Suppressor macrophage (primary cell): Measurements from ENCODE around the gene HSF2BP.
"Not testable (repeated sequence)": the region's sequence is repeated elsewhere in the genome, so short reads cannot be mapped to it uniquely, and the experiment has no call there.

Experiments used
- DNase-seq, 4 experiments: peaks; one replicate each; pipeline ENCODE4 v3.0.0-alpha.2; 2020 to 2022

HSF2BP gene

GRCh38 chr21:43597540-43598250 is 61.6 kb downstream of the HSF2BP start:
- DNase-seq: no peak

DNA sequence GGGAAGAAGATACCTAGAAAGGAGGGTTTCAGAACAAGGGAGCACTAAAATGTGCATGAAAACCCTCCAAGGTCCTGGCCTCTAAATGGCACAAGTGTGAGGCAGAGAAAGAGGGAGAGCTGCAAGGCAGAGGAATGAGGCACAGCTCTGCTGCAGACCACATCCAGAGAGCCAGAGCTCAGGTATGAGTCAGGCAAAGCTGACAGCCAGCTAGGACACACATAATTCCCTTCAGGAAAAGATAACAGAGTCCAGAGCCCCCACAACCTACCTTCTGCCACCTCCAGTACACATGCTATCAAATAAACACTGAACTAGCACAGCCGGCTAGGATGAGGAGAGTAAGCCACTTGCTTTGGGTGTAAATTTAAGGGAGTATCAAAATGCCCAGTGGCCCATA is 62.2 kb downstream of the HSF2BP start:
- DNase-seq: no peak

- DNase-seq: no peak
Observed at GRCh38 chr21:43596616-43597015, 62.7 kb downstream of the HSF2BP start.

DNA sequence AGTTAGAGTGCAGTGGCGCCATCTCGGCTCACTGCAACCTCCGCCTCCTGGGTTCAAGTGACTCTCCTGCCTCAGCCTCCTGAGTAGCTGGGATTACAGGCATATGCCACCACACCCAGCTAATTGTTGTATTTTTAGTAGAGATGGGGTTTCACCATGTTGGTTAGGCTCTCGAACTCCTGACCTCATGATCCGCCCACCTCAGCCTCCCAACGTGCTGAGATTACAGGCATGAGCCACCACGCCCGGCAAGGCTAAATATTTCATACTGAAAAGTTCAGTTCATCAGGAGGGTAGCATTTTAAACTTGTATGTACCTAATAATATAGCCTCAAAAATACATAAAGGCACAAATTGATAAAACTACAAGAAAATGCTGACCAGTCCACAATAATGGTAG is 63.5 kb downstream of the HSF2BP start:
- DNase-seq: not testable (repeated sequence)

DNA sequence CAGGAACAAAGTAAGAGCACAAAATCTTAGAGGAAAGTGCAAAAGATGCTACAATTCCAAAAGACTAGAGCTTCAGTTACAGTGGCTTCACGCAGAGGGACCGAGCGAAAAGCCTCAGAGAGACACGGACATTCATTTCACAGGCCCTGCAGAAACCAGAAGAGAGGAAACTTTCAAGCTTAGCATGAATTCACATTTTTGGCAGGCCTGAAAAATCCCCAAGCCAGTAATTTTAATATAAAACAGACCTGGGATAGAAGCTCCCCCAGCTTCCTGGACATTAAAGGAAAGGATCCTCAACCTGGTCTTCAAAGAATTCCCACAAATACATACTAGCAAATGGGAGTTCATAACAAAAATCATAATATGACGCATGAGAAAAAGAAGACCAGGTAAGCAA is 66.2 kb downstream of the HSF2BP start:
- DNase-seq: no peak

- DNase-seq: peak; percentile 52 to 85 (median 74)
Observed at GRCh38 chr21:43591571-43591970, 67.7 kb downstream of the HSF2BP start.

DNA sequence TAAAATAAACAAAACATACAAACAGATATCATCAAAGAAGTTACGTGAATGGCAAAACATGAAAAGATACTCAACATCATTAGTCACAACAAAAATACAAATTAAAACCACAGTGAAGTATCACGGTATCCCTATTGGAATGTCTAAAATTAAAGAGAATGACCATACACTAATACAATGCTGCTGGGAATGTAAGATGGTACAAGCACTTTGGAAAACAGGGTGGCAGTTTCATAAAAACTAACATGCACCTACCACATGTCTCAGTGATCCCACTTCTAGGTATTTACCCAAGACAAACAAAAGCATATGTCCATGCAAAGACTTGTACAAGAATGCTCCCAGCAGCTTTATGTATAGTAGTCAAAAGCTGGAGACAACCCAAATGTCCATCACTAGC is 69.1 kb downstream of the HSF2BP start:
- DNase-seq: no peak

DNA sequence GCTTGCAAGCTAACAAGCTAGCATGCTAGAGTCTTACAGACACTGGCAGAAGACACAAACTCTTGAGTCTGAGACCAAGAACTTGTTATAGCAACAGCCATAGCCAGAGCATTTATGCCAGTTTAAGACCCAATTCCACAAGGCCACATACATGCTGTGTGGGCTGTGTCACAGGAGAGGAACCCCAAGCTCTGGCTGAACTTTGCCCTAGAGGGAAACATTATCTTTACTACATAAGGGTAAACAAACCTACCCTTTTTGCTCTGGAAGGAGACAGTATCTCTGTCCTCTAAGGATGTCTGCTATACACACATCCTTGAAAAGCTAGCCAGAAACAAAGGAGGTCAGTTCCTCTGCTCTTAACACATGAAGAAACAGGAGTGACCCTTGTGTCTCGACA is 70.3 kb downstream of the HSF2BP start:
- DNase-seq: peak in 3 of 4 experiments; percentile 48 to 52 (median 50)

GRCh38 chr21:43585924-43586413 is 73.3 kb downstream of the HSF2BP start:
- DNase-seq: peak; percentile 20 to 45 (median 40)

DNA sequence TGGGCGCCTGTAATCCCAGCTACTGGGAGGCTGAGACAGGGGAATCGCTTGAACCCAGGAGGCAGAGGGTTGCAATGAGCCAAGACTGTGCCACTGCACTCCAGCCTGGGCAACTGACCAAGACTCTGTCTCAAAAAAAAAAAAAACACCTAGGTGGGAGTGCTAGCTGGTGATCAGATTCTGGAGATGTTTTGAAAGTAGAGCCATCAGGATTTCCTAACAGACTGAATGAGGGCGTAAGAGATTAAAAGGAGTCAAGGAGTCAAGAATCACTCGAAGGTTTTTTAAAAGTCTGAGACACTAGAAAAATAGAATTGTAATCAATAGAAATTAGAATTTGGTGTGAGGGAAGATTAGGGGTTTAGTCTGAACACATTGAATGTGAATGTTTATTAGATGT is 73.8 kb downstream of the HSF2BP start:
- DNase-seq: no peak

DNA sequence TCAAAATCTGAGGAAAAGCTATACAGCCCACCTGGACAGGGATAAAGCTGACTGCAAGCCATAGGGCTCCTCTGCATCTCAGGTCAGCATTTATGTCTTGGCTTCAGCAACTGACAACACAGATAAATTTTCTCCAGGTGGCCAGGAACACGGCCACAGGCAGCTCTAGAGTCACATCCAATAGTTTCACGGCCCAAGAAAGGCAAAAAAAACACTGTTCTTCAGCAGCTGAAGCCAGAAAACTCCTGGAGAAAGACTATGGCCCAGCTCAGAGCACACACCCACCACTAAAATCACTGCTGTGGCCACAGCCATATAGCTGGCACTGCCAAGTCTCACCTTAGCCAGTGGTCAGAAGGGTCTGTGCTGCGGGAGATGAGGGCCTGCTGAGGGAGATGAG is 77.8 kb downstream of the HSF2BP start:
- no peak for DNase-seq

- no peak for DNase-seq
Observed at GRCh38 chr21:43578677-43579303, 80.5 kb downstream of the HSF2BP start.

GRCh38 chr21:43575473-43575844 is 83.8 kb downstream of the HSF2BP start:
- peak; percentile 42 to 83 (median 63) for DNase-seq

DNA sequence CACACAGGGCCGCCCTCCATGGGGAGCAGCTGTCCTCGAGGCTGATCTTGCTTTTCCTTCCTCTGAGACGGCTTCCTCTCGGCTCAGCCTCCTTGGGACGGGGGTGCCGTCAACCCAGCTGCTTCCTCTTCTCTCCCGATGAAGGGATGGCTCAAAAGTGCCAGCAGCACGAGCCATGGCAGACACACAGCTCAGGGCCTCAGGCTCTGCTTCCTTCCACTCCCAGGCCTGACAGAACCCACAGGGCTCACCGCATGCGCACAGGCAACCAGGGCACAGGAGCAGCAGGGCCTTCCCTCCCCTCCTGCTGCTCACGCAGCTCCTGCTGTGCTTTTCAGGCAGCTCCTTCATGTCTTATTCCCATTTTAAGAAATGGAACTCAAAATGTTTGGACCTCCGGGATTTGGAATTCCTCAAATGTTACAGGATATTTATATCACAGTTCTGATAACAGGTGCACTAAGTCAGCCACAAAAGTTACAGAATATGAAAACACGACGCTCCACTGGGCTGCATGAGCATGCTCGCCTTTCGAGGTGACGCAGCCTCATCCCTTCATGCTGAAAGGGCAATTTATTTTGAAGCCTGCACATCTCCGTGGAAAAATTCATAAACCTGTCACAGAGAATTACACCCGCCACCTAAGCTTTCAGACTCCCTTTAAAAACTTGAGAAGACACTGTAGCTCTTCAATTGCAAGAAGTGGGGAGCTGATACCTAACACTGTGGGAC is 84.4 kb downstream of the HSF2BP start:
- peak; percentile 83 to 91 (median 90) for DNase-seq

DNA sequence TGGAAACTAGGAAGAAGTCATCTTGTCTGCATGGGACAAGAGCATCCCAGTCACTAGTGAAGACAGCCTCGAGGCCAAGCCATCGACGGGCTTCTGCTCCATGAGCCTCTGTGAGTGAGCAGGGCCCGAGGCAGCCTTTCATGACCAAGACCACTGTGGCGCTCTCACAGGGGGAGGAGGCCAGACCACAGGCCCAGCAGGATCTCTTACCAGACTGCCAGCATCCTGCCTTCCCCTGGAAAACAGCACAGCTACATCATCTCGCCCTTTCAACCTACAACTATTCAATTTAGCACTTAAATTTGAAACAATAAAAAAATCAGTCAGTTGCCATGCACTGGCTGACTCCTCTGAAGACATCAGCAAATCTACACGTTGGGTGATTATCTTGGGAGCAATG is 85.4 kb downstream of the HSF2BP start:
- DNase-seq: no peak

DNA sequence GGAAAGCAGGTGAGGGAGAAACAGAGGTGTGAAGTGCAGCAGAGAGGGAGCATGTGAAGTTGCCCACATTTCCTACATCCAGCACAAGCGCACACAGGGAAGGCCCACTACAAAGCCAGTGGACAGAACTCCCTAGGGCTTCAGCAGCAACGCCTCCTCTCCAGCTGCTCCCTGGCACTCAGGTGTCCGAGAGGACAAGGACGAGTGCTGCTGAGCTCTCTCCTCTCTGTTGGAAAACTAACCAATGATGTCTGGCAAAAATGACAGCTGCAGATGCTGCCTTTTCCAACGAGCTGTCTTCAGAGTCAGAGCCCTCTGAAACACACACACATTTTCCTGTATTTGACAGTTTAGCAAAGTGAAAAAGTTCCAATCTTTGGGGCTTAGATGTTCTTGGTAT is 86.8 kb downstream of the HSF2BP start:
- no peak for DNase-seq

GRCh38 chr21:43571976-43572375 is 87.3 kb downstream of the HSF2BP start:
- no peak for DNase-seq

GRCh38 chr21:43570195-43570594 is 89.1 kb downstream of the HSF2BP start:
- not testable (repeated sequence) for DNase-seq

- not testable (repeated sequence) for DNase-seq
Observed at GRCh38 chr21:43562451-43562850, 96.8 kb downstream of the HSF2BP start.

GRCh38 chr21:43540561-43540960 is 118.7 kb downstream of the HSF2BP start:
- DNase-seq: not testable (repeated sequence)

DNA sequence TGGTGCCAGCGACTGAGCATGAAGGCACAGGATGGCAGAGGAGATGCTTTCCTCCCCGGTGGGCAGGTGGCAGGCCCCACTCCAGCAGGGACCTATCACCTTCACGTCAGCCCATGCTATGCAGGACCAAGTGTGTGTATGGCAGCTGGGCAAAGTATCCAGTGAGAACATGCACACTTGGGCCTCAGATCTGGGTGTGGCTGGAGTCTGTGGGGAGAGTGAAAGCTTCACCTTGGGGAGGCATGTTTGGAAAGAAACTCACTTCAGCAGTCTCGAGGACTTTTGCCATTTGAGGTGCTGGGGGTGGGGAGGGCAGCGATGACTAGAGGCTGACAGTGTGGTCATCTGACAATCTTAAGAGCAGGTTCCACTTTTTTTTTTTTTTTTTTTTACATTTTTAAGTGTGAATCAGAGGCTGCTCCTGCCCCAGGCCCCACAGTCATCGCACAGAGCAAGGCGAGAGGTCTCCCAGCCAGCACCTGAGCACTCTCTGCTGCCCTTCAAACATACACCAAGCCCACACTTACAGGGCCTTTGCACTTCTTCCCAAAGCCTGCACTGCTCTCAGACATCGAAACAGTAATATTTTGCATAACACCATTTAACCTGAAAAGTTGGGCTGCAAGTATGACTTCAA is 136.7 kb downstream of the HSF2BP start:
- DNase-seq: not testable (repeated sequence)

- not testable (repeated sequence) for DNase-seq
Observed at GRCh38 chr21:43517701-43518100, 141.6 kb downstream of the HSF2BP start.
